ENCODE data around the gene GRIA4. TPM values are rescaled to one million over a fixed set of nuclear protein-coding genes. Genes with fewer than 3 reads are reported as not detected.

GRIA4 gene
- not detected in 5 replicates for total RNA-seq (2022; extraction: Qiagen RNA extraction; ENCODE audit: low read depth)

DNA sequence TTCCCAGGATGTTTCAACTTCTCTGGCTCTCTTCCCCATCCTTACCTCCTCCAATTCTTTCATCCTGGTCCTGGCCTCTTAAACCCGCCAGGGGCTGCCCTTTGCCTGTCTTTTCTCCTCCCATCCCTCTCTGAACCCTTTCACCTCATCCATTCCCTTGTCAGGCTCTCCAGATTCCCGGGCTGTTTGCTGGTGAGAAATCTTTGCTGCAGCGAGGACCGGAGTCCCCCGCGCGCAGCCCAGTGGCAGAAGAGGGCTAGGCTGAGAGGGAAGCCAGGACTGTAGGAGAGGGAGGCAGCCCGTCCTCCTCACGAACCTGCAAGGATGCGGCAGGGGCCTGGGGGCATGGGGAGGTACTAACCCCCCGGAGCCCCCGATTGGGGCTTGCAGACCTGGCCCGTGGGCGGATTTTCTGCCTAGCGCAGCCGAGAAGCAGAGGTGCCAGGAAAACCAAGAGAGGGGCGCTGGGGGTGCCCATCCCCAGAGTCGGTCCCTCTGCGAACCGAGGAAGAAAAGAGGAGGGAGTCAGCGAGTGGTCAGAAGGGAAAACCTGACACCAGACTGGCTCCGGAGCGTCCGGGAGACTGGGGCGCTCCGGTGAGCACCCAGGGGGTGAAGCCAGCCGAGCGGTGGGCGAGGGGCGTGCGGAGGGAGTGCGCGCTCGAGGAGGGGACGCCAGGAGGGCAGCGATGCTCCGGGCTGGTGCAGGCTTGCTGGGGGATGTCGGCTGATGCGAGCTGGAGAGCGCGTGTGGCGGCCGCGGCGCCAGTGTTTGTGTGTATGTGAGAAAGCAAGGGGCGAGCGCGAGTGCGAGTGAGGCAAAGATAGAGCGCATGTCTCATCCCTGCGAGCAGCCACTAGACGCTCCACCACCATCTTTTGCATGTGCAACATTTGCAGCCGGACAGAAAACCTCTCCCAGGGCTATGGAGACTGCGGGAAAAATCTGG lies at the start of gene GRIA4:
Gene GRIA4 (plus strand): TSS at position 242 of the 950 bp plus-strand sequence. CDS start 925 bp downstream, outside the sequence.

DNA sequence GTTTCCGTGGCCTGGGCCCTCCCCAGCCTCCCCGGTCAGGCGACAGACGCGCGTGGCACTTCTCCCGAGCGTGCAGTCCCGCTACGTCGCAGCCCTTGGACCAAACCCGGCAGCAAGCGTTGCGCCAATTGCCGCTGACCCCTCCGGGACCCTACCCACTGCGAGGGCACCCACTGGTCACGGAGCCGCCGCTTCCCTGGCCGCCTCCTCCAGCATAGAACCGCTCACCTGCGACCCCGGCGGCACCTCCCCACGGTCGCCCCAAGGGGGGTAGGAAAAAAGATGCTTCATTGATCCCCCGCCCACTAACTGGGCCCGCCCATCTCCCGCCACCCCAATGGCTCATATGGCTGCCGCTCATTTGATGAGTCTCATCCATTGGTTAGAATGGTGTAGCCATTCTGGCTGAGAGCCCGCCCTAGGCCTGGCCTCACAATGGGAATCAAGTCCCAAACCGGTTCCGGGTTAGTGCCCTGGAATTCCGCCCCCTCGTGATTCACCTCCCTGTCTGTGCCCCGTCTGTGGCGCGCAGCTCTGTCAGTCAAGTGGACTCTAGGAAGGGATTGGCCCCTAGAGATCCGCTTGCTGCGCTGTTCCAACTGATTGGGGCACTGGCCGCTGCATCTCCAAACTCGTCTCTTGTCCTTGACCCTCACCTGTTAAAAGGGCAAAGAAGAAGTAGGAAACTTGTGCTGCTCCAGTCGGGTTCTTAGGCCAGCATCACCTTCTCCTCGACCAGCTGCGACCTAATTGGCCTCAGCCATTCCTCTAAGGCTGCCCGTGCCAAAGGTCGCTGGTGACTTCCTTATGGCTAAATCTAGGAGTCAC lies 412.3 kb downstream of the GRIA4 start, which contains the start of gene MSANTD4:
Gene MSANTD4 (minus strand): TSS at position 274 of the 828 bp plus-strand sequence. CDS start 11,323 bp downstream, outside the sequence.

